A549 (cell line): ENCODE measurements around the gene GREB1. TPM values are rescaled to one million over a fixed set of nuclear protein-coding genes. Genes with fewer than 3 reads are reported as not detected.

ENCODE experiments used
- ATAC-seq, 2 experiments: fragments of 200-7000 bp in 1 of 2; fragments of >200 bp in 1 of 2; cut with Nextera tagmentation in 1 of 2; cut with Tn5 transposase in 1 of 2; 3 replicates each; pipeline versions ENCODE4 v1.8.0 to v1.9.1; 2018 to 2020; ENCODE audit warnings: mild to moderate bottlenecking in 1 of 2, moderate library complexity in 1 of 2
- CTCF ChIA-PET: fragments of 300-600 bp; sonication (Branson Sonifier 250); formaldehyde crosslinking; extraction: SDS; loops from one replicate; lab custom pipeline; 2021; ENCODE audit warnings: antibody characterized with exemption, inconsistent platforms; lab: Yijun Ruan, JAX
- POLR2A ChIA-PET: fragments of 350-600 bp; formaldehyde crosslinking; extraction: SDS; loops from one replicate; lab custom pipeline; 2021; ENCODE audit warnings: antibody characterized with exemption, inconsistent platforms; lab: Yijun Ruan, JAX
- DNase-seq, 2 experiments: peaks; one replicate each; pipeline versions ENCODE4 v3.0.0 to v3.0.0-alpha.2; 2011 to 2016; ENCODE audit warnings: low read depth in 1 of 2, low spot score in 1 of 2
- FAIRE-seq: peaks from 2 replicates; lab custom pipeline; 2011; peaks lifted over from hg19 to GRCh38; lab: Jason Lieb, UNC
- H3K27ac ChIP-seq, 2 experiments: fragments of >200 bp; sonication (Bioruptor Twin); formaldehyde crosslinking; 3 replicates each; pipeline ENCODE4 v1.5.1; 2016 to 2017
- H3K4me1 ChIP-seq: fragments of >200 bp; sonication (Bioruptor Twin); formaldehyde crosslinking; 3 replicates; pipeline ENCODE4 v1.6.1; 2016
- H3K4me2 ChIP-seq: fragments of >200 bp; sonication (Bioruptor Twin); formaldehyde crosslinking; 3 replicates; pipeline ENCODE4 v1.6.1; 2016
- H3K4me3 ChIP-seq: fragments of >200 bp; sonication (Bioruptor Twin); formaldehyde crosslinking; 3 replicates; pipeline ENCODE4 v1.5.1; 2016
- H3K9me3 ChIP-seq: fragments of >200 bp; sonication (Bioruptor Twin); formaldehyde crosslinking; 3 replicates; pipeline ENCODE4 v1.6.1; 2016
- EHF ChIP-seq: fragments of 250-450 bp; sonication (Bioruptor Pico); IDR thresholded peaks from 2 replicates; pipeline ENCODE4 v1.5.0; 2020; ENCODE audit warnings: mild to moderate bottlenecking
- HEYL ChIP-seq: fragments of 250-450 bp; sonication (Bioruptor Pico); IDR thresholded peaks from 2 replicates; pipeline ENCODE4 v1.8.0; 2021; ENCODE audit warnings: mild to moderate bottlenecking, moderate library complexity
- MAFK ChIP-seq: fragments of 450-650 bp; IDR thresholded peaks from 2 replicates; pipeline ENCODE4 v1.6.1; 2014; ENCODE audit not compliant: partially characterized antibody
- MAZ ChIP-seq: fragments of 150-350 bp; IDR thresholded peaks from 2 replicates; pipeline ENCODE4 v1.6.1; 2014; ENCODE audit warnings: antibody characterized with exemption, low read depth, low read length, borderline replicate concordance
- NFE2L2 ChIP-seq: fragments of 150-350 bp; conservative IDR thresholded peaks from 2 replicates; pipeline ENCODE4 v1.6.1; 2014; ENCODE audit warnings: low read length
- NPAS2 ChIP-seq: fragments of 250-450 bp; sonication (Bioruptor Pico); IDR thresholded peaks from 2 replicates; pipeline ENCODE4 v1.8.0; 2022; ENCODE audit warnings: mild to moderate bottlenecking, moderate library complexity, borderline replicate concordance
- PHF8 ChIP-seq: fragments of 200-600 bp; sonication (generic); IDR thresholded peaks from 2 replicates; pipeline ENCODE4 v1.6.1; 2016; ENCODE audit warnings: low read depth, mild to moderate bottlenecking, antibody characterized with exemption, moderate library complexity, borderline replicate concordance
- POLR2AphosphoS2 ChIP-seq: conservative IDR thresholded peaks from 2 replicates; pipeline ENCODE4 v1.6.1; 2012; ENCODE audit warnings: low read length, improper control_type of control experiment, inconsistent platforms
- RAD21 ChIP-seq, 2 experiments: fragments of >200 bp in 1 of 2; sonication (Bioruptor Twin) in 1 of 2; formaldehyde crosslinking in 1 of 2; IDR thresholded peaks in 1 of 2; conservative IDR thresholded peaks in 1 of 2; 2 replicates in 1 of 2; 3 replicates in 1 of 2; pipeline ENCODE4 v1.6.1; 2012 to 2018; ENCODE audit warnings: inconsistent platforms in 1 of 2
- RARB ChIP-seq: fragments of 250-450 bp; sonication (Bioruptor Pico); IDR thresholded peaks from 2 replicates; pipeline ENCODE4 v1.8.0; 2021; ENCODE audit warnings: mild to moderate bottlenecking, moderate library complexity
- TFCP2L1 ChIP-seq: fragments of 250-450 bp; sonication (Bioruptor Pico); IDR thresholded peaks from 2 replicates; pipeline ENCODE4 v1.5.0; 2021; ENCODE audit warnings: mild to moderate bottlenecking
- TP53 ChIP-seq: fragments of 250-450 bp; sonication (Bioruptor Pico); IDR thresholded peaks from 2 replicates; pipeline ENCODE4 v1.5.0; 2021; ENCODE audit warnings: mild to moderate bottlenecking, moderate library complexity
- WGBS: methylation state at CpG from one replicate; pipeline ENCODE4 v1.1.6; 2017; ENCODE audit errors: missing lambda C conversion rate; 5-methylcytosine and 5-hydroxymethylcytosine counted together
- polyA plus RNA-seq, 4 experiments: library from polyadenylated mRNA; depleted of rRNA in 3 of 4; stranded (reverse); fragments of >200 nt; fragmentation: RNase III in 1 of 4; extraction: RNeasy Plus Mini Kit Qiagen cat#74134 plus additional on column Dnase treatment in 1 of 4; gene quantifications; 2 replicates in 3 of 4; 3 replicates in 1 of 4; pipeline ENCODE4 v1.2.3, GENCODE V29; 2011 to 2017
- TF ChIP-seq, protein P1 (sequence below): fragments of 150-350 bp; IDR thresholded peaks from 2 replicates; pipeline ENCODE4 v1.6.1; 2014; ENCODE audit warnings: low read depth, mild to moderate bottlenecking, low read length
- TF ChIP-seq, protein P2 (sequence below): fragments of 250-450 bp; sonication (Bioruptor Pico); IDR thresholded peaks from 2 replicates; pipeline ENCODE4 v1.5.0; 2021; ENCODE audit warnings: mild to moderate bottlenecking, moderate library complexity, borderline replicate concordance
- TF ChIP-seq, protein P3 (sequence below): fragments of >200 bp; sonication (Bioruptor Twin); formaldehyde crosslinking; IDR thresholded peaks from 3 replicates; pipeline ENCODE4 v1.5.1; 2016
- TF ChIP-seq, protein P4 (sequence below): IDR thresholded peaks from 2 replicates; pipeline ENCODE4 v1.6.1; 2012
- TF ChIP-seq, protein P5 (sequence below): fragments of 200-600 bp; sonication (generic); IDR thresholded peaks from 2 replicates; pipeline ENCODE4 v1.6.1; 2016; ENCODE audit warnings: antibody characterized with exemption, mild to moderate bottlenecking, moderate library complexity

The GREB1 gene
- polyA plus RNA-seq, 2 of the 4 experiments (the other 2 are of a cell fraction), result 1.1 to 1.3 TPM

DNA sequence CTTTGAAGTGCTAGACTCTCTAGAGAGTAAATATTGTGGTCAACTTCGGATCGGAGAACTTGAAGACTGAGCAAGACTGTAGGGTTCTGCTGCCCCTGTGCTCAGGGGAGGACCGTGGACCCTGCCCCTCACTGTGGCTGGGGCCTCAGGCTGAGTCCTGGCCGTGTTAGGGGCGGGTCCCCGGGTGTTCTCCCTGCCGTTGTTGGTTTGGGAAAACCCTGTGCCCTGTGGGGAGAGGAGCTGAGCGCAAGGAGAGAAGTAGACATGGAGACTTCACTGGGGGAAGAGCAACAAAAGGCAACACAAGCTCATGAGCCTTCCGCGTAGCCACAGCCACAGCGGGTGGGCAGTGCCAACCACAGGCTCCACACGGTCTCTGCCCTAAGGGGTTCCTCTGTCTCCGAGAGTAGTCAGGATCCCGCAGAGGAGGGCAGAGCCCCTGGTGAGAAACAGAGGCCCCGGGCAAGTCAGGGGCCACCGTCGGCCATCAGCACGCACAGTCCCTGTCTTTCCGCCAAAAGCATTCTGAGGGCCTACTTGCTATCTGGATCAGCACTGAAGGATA is 83.1 kb downstream of the GREB1 start:
- TF ChIP-seq MAFK, result no peak
- no peak for TF ChIP-seq NFE2L2
- TF ChIP-seq, protein P1, sequence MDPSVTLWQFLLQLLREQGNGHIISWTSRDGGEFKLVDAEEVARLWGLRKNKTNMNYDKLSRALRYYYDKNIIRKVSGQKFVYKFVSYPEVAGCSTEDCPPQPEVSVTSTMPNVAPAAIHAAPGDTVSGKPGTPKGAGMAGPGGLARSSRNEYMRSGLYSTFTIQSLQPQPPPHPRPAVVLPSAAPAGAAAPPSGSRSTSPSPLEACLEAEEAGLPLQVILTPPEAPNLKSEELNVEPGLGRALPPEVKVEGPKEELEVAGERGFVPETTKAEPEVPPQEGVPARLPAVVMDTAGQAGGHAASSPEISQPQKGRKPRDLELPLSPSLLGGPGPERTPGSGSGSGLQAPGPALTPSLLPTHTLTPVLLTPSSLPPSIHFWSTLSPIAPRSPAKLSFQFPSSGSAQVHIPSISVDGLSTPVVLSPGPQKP, result no peak
- TF ChIP-seq, protein P2, sequence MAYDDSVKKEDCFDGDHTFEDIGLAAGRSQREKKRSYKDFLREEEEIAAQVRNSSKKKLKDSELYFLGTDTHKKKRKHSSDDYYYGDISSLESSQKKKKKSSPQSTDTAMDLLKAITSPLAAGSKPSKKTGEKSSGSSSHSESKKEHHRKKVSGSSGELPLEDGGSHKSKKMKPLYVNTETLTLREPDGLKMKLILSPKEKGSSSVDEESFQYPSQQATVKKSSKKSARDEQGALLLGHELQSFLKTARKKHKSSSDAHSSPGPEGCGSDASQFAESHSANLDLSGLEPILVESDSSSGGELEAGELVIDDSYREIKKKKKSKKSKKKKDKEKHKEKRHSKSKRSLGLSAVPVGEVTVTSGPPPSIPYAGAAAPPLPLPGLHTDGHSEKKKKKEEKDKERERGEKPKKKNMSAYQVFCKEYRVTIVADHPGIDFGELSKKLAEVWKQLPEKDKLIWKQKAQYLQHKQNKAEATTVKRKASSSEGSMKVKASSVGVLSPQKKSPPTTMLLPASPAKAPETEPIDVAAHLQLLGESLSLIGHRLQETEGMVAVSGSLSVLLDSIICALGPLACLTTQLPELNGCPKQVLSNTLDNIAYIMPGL (CRISPR knock-in tag), result no peak
- no peak for TF ChIP-seq EHF (CRISPR knock-in tag)
- no peak for TF ChIP-seq NPAS2 (CRISPR knock-in tag)
- TF ChIP-seq, protein P3, sequence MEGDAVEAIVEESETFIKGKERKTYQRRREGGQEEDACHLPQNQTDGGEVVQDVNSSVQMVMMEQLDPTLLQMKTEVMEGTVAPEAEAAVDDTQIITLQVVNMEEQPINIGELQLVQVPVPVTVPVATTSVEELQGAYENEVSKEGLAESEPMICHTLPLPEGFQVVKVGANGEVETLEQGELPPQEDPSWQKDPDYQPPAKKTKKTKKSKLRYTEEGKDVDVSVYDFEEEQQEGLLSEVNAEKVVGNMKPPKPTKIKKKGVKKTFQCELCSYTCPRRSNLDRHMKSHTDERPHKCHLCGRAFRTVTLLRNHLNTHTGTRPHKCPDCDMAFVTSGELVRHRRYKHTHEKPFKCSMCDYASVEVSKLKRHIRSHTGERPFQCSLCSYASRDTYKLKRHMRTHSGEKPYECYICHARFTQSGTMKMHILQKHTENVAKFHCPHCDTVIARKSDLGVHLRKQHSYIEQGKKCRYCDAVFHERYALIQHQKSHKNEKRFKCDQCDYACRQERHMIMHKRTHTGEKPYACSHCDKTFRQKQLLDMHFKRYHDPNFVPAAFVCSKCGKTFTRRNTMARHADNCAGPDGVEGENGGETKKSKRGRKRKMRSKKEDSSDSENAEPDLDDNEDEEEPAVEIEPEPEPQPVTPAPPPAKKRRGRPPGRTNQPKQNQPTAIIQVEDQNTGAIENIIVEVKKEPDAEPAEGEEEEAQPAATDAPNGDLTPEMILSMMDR, result no peak
- H3K4me3 ChIP-seq, result no peak overlapping the region
- no peak overlapping the region for H3K27ac ChIP-seq
- no peaks in the 10 kb centered on the region for H3K9me3 ChIP-seq
- ChIA-PET CTCF (interaction anchor here (1.0 to 1.7 kb wide), 2 partner anchors 13 to 34 kb away, joined by 3 to 6 read pairs; no protein-coding TSS in a partner anchor), POLR2A (no interaction called here)
- H3K4me2 ChIP-seq, result no peak overlapping the region
- FAIRE-seq (no peak), ATAC-seq (no peak), DNase-seq (no peak)
- WGBS, result 71% methylated on average over 19 of the region's 19 CpGs
- peaks cover 6% of the 10 kb centered on the region; the same call in 2 of the 3 replicates for H3K4me1 ChIP-seq

DNA sequence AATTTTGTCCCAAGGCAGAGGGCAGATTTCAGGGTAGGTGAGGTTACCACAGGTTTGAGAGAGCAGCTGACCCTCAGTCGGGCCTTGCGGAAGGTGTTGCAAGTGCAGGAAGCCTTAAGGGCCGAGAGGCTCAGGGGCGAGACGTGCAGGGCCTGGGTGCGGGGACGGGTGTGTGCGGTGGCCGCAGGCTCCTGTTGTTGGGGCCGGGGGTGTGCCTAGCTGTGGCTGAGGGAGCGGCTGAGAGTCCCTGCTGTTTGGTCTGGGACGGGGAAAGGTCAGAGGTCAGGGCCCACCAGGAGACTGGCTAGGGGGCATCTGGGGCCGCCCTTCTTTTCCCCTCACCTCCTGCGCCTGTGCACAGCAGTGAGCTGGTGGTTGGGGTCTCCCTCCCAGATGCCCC is 83.7 kb downstream of the GREB1 start:
- ATAC-seq (no peak), DNase-seq (no peak), FAIRE-seq (no peak)
- Histone ChIP-seq H3K4me2 (no peak overlapping the region), H3K27ac (no peak overlapping the region), H3K9me3 (no peaks in the 10 kb centered on the region), H3K4me1 (peaks cover 1% of the 10 kb centered on the region; the same call in 1 of the 3 replicates), H3K4me3 (no peak overlapping the region)
- TF ChIP-seq RAD21 (conservative IDR thresholded peaks at IDR 0.05 in 1 of 2, IDR thresholded peaks at IDR 0.05 in 1 of 2) (no peak), TP53 (no peak), POLR2AphosphoS2 (no peak), TFCP2L1 (no peak), HEYL (CRISPR knock-in tag) (no peak), PHF8 (no peak), RARB (CRISPR knock-in tag) (no peak), MAZ (no peak)
- TF ChIP-seq, protein P4, sequence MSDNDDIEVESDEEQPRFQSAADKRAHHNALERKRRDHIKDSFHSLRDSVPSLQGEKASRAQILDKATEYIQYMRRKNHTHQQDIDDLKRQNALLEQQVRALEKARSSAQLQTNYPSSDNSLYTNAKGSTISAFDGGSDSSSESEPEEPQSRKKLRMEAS, result no peak
- TF ChIP-seq, protein P5, sequence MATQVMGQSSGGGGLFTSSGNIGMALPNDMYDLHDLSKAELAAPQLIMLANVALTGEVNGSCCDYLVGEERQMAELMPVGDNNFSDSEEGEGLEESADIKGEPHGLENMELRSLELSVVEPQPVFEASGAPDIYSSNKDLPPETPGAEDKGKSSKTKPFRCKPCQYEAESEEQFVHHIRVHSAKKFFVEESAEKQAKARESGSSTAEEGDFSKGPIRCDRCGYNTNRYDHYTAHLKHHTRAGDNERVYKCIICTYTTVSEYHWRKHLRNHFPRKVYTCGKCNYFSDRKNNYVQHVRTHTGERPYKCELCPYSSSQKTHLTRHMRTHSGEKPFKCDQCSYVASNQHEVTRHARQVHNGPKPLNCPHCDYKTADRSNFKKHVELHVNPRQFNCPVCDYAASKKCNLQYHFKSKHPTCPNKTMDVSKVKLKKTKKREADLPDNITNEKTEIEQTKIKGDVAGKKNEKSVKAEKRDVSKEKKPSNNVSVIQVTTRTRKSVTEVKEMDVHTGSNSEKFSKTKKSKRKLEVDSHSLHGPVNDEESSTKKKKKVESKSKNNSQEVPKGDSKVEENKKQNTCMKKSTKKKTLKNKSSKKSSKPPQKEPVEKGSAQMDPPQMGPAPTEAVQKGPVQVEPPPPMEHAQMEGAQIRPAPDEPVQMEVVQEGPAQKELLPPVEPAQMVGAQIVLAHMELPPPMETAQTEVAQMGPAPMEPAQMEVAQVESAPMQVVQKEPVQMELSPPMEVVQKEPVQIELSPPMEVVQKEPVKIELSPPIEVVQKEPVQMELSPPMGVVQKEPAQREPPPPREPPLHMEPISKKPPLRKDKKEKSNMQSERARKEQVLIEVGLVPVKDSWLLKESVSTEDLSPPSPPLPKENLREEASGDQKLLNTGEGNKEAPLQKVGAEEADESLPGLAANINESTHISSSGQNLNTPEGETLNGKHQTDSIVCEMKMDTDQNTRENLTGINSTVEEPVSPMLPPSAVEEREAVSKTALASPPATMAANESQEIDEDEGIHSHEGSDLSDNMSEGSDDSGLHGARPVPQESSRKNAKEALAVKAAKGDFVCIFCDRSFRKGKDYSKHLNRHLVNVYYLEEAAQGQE, result no peak
- POLR2A ChIA-PET, result no interaction called here
- CTCF ChIA-PET, result interaction anchor here (1.0 to 1.7 kb wide), 2 partner anchors 14 to 35 kb away, joined by 3 to 6 read pairs; no protein-coding TSS in a partner anchor
- 75% methylated on average over 13 of the region's 14 CpGs for WGBS
